NCI-H1092 treated with DMSO at 0.1 percent for 48 hours (cell line): ENCODE data around the gene POLR1H.
"Not testable (repeated sequence)": the region's sequence is repeated elsewhere in the genome, so short reads cannot be mapped to it uniquely, and the experiment has no call there.

Source experiments
- DNase-seq: peaks from one replicate; lab custom pipeline; 2025; lab: John Stamatoyannopoulos, UW

POLR1H gene

GRCh38 chr6:30061092-30061857 is at the start of gene POLR1H:
Gene POLR1H (plus strand): TSS chr6:30061265. CDS start chr6:30061525, 260 bp downstream.
- DNase-seq: peak; percentile 94

- DNase-seq: no peak
These were observed 47.7 kb upstream of the POLR1H start for GRCh38 chr6:30013291-30013922.

- no peak for DNase-seq
These were observed 41.2 kb upstream of the POLR1H start for GRCh38 chr6:30019819-30020218.

- DNase-seq: no peak
These were observed 40.4 kb upstream of the POLR1H start for GRCh38 chr6:30020626-30021025.

GRCh38 chr6:30022189-30022588 is 38.9 kb upstream of the POLR1H start:
- DNase-seq: no peak

GRCh38 chr6:30022712-30023111 is 38.4 kb upstream of the POLR1H start:
- not testable (repeated sequence) for DNase-seq

- no peak for DNase-seq
These were observed 35.9 kb upstream of the POLR1H start for GRCh38 chr6:30025186-30025585.

GRCh38 chr6:30029588-30029987 is 31.5 kb upstream of the POLR1H start:
- DNase-seq: no peak

- DNase-seq: no peak
These were observed 29.7 kb upstream of the POLR1H start for GRCh38 chr6:30031381-30031780.

- not testable (repeated sequence) for DNase-seq
These were observed 27.6 kb upstream of the POLR1H start for GRCh38 chr6:30033440-30033839.

GRCh38 chr6:30035784-30036183 is 25.3 kb upstream of the POLR1H start:
- no peak for DNase-seq

GRCh38 chr6:30037182-30037788 is 23.8 kb upstream of the POLR1H start:
- no peak for DNase-seq

- DNase-seq: no peak
These were observed 19.8 kb upstream of the POLR1H start for GRCh38 chr6:30041221-30041620.

GRCh38 chr6:30041821-30042220 is 19.2 kb upstream of the POLR1H start:
- no peak for DNase-seq

GRCh38 chr6:30042476-30042875 is 18.6 kb upstream of the POLR1H start:
- no peak for DNase-seq

- DNase-seq: no peak
These were observed 18.2 kb upstream of the POLR1H start for GRCh38 chr6:30042914-30043313.

GRCh38 chr6:30043744-30044143 is 17.3 kb upstream of the POLR1H start:
- no peak for DNase-seq

GRCh38 chr6:30044630-30045029 is 16.4 kb upstream of the POLR1H start:
- no peak for DNase-seq

- DNase-seq: no peak
These were observed 13.8 kb upstream of the POLR1H start for GRCh38 chr6:30047220-30047619.

- DNase-seq: no peak
These were observed 7.4 kb upstream of the POLR1H start for GRCh38 chr6:30053682-30054081.

- DNase-seq: no peak
These were observed 5.6 kb upstream of the POLR1H start for GRCh38 chr6:30055513-30055912.

- DNase-seq: peak; percentile 31
These were observed 416 bp upstream of the POLR1H start for GRCh38 chr6:30060606-30061091.

- no peak for DNase-seq
These were observed 893 bp downstream of the POLR1H start for GRCh38 chr6:30061858-30062458.
